ENCODE measurements around the gene GIT2.
"Not testable (repeated sequence)": the region's sequence is repeated elsewhere in the genome, so short reads cannot be mapped to it uniquely, and the experiment has no call there.

The GIT2 gene

DNA sequence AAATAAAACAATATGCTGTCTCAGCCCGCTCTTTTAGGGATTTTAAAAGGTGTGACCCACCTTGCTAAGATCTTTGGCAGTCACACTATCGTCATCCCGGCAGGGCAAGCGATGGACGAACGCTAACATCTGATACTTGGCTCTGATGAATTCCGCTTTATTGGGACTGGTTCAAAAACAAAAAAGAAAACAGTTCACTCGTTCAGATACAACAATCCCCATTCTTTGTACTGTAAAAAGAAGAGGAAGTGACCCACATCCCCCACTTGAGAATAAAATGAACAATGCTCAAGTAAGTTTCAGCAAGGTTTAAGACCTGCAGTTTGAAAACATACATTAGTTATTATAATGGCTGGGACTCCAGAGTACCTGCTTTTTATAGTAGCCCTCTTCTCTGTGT lies 7.3 kb downstream of the GIT2 start:
- DNase-seq (ENCODE audit: extremely low read depth, low read depth), result no peak
- TF ChIP-seq, protein P1, sequence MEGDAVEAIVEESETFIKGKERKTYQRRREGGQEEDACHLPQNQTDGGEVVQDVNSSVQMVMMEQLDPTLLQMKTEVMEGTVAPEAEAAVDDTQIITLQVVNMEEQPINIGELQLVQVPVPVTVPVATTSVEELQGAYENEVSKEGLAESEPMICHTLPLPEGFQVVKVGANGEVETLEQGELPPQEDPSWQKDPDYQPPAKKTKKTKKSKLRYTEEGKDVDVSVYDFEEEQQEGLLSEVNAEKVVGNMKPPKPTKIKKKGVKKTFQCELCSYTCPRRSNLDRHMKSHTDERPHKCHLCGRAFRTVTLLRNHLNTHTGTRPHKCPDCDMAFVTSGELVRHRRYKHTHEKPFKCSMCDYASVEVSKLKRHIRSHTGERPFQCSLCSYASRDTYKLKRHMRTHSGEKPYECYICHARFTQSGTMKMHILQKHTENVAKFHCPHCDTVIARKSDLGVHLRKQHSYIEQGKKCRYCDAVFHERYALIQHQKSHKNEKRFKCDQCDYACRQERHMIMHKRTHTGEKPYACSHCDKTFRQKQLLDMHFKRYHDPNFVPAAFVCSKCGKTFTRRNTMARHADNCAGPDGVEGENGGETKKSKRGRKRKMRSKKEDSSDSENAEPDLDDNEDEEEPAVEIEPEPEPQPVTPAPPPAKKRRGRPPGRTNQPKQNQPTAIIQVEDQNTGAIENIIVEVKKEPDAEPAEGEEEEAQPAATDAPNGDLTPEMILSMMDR (IDR thresholded peaks at IDR 0.05; ENCODE audit: low read depth, low read length), result no peak

DNA sequence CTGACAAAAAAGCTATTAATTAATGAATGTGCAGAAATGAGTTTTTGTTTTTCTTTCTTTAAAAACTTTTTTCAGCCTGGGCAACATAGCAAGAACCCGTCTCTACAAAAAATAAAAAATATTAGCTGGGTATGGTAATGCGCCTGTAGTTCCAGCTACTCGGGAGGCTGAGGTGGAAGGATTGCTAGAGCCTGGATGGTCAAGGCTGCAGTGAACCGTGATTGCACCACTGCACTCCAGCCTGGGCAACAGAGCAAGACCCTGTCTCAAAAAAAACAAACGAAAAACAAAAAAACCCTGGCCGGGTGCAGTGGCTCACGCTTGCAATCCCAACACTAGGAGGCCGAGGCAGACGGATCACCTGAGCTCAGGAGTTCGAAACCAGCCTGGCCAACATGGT lies 7.9 kb downstream of the GIT2 start:
- TF ChIP-seq, protein P1 (IDR thresholded peaks at IDR 0.05; ENCODE audit: low read depth, low read length), result no peak
- DNase-seq (ENCODE audit: extremely low read depth, low read depth), result no peak

DNA sequence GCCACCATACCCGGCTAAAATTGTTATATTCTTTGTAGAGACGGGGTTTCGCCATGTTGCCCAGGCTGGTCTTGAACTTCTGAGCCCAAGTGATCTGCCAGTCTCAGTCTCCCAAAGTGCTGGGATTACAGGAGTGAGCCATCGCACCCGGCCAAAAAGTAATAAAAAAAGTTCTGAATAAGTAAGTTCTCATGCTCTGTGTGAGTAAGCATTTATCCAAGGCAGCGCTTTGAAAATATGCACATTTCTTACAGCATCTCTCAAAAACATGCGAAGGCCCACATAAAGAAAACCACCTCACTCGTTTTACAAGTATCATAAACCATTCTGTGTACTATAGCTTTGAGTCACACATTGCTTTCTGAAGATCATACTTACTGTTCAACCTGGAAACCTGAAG lies 8.6 kb downstream of the GIT2 start:
- DNase-seq (ENCODE audit: extremely low read depth, low read depth), result no peak
- TF ChIP-seq, protein P1 (IDR thresholded peaks at IDR 0.05; ENCODE audit: low read depth, low read length), result no peak

DNA sequence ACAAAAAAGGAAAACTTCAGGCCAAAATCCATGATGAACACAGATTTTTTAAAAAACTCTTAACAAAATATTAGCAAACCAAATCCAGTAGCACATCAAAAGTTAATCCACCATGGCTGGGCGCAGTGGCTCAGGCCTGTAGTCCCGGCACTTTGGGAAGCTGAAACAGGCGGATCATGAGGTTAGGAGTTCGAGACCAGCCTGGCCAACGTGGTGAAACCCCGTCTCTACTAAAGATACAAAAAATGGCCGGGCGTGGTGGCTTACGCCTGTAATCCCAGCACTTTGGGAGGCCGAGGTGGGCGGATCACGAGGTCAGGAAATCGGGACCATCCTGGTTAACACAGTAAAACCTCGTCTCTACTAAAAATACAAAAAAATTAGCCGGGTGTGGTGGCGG lies 9.9 kb downstream of the GIT2 start:
- DNase-seq (ENCODE audit: extremely low read depth, low read depth), result not testable (repeated sequence)

DNA sequence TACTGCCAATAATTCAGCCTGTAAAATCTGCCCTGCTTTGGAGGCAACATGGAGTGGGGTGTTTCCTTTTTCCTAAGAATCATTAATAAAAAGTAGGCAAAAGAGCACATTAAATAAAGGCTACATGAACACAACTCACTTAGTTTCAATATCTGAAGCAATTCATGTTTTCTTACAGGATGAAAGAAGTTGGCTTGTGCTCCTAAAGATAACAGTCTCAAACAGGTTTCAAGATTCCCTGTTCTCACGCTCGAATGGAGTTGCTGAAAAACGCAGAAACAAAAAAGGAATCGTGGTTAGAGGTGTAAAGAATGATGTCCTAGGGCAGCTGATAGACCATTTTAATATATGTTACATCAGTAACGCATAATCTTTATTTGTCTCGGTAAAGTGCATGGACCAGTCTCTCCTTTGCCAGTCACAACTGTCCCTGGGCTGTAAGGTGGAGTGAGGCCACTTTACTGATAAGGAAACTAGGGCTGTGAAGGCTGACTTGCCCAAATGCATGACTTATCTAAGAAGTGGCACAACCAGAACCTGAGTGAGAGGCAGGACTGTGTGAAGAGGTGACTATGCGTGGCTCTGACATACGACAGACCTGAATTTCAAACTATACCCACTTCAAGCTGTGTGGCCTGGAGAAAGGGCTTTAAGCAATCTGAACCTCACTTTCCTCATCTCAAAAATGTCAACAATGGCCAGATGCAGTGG lies 12.6 kb downstream of the GIT2 start:
- no peak for DNase-seq (ENCODE audit: extremely low read depth, low read depth)
- TF ChIP-seq, protein P1 (IDR thresholded peaks at IDR 0.05; ENCODE audit: low read depth, low read length), result no peak

DNA sequence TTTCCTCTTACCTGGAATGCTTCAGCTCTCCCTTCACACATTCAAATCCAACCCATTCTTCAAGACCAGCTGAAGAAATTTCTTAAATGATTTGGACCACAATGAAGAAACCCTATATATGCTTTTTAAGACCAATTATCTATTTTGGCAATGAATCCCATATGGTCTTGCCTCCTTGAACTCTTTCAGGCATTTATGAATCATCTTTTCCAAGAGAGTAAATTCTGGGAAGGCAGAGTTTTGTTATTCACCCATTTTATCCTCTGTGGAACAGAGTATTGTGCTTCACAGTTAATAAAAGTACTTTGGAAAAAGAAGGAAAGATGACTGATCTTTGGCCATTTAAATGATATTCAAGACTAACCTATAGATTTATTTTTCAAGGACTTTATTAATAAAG lies 14.0 kb downstream of the GIT2 start:
- peak; percentile 32 for DNase-seq (ENCODE audit: extremely low read depth, low read depth)
- TF ChIP-seq, protein P1 (IDR thresholded peaks at IDR 0.05; ENCODE audit: low read depth, low read length), result no peak

DNA sequence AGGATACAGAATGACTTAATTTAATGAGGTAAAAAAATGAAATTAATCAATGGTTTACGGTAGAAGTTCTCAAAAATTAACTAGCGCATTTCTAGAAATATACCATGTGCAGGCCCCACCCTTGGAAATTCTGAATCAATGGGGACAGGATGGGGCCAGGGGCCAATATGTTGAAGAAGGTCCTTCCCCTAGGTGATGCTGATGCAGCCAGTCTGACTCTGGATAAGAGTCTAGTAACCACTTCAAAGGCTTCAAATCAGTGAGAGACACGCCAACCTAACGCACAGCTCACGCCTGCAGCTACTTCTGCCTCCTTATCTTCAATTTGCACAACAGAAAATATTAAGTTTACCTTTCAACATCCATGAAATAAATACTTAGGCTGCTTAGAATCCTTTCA lies 14.9 kb downstream of the GIT2 start:
- TF ChIP-seq, protein P1 (IDR thresholded peaks at IDR 0.05; ENCODE audit: low read depth, low read length), result no peak
- no peak for DNase-seq (ENCODE audit: extremely low read depth, low read depth)

DNA sequence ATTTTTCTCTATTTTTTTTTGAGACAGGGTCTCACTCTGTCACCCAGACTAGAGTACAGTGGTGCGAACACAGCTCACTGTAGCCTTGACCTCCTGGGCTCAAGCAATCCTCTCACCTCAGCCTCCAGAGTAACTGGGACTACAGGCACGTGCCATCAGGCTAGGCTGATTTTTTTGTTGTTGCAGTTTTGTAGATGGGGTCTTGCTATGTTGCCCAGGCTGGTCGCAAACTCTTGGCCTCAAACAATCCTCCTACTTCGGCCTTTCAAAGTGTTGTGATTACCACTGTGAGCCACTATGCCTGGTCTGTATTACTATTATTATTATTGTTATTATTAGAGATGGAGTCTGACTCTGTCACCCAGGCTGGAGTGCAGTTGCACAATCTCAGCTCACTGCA lies 23.3 kb downstream of the GIT2 start:
- TF ChIP-seq, protein P1 (IDR thresholded peaks at IDR 0.05; ENCODE audit: low read depth, low read length), result no peak
- DNase-seq (ENCODE audit: extremely low read depth, low read depth), result no peak
